Activated naive CD8-positive, alpha-beta T cell treated with anti-CD3 and anti-CD28 coated beads for 36 hours (primary cell): ENCODE results near the gene DLGAP1. TPM values are rescaled to one million over a fixed set of nuclear protein-coding genes. Genes with fewer than 3 reads are reported as not detected.
"Not testable (repeated sequence)": the region's sequence is repeated elsewhere in the genome, so short reads cannot be mapped to it uniquely, and the experiment has no call there.

Experiments used
- DNase-seq: peaks from one replicate; pipeline ENCODE4 v3.0.0; 2021
- H3K27ac Mint-ChIP-seq: one replicate; pipeline ENCODE4 v1.8.0; 2022; ENCODE audit warnings: mild to moderate bottlenecking, moderate library complexity, mixed read lengths
- H3K27me3 Mint-ChIP-seq: one replicate; pipeline ENCODE4 v1.8.0; 2022; ENCODE audit warnings: mild to moderate bottlenecking, mixed read lengths
- H3K36me3 Mint-ChIP-seq: one replicate; pipeline ENCODE4 v1.8.0; 2021; ENCODE audit warnings: mild to moderate bottlenecking, mixed read lengths
- H3K4me1 Mint-ChIP-seq: one replicate; pipeline ENCODE4 v1.8.0; 2021; ENCODE audit warnings: mixed read lengths
- H3K4me3 Mint-ChIP-seq: one replicate; pipeline ENCODE4 v1.8.0; 2022; ENCODE audit warnings: mild to moderate bottlenecking, moderate library complexity, mixed read lengths
- H3K9me3 Mint-ChIP-seq: one replicate; pipeline ENCODE4 v1.8.0; 2022; ENCODE audit warnings: mixed read lengths
- total RNA-seq, 2 experiments: library from RNA; stranded (reverse); gene quantifications; one replicate each; pipeline ENCODE4 v1.2.3, GENCODE V29; 2021

DLGAP1 gene
- total RNA-seq, 2 experiments from 2014 or later: not detected

DNA sequence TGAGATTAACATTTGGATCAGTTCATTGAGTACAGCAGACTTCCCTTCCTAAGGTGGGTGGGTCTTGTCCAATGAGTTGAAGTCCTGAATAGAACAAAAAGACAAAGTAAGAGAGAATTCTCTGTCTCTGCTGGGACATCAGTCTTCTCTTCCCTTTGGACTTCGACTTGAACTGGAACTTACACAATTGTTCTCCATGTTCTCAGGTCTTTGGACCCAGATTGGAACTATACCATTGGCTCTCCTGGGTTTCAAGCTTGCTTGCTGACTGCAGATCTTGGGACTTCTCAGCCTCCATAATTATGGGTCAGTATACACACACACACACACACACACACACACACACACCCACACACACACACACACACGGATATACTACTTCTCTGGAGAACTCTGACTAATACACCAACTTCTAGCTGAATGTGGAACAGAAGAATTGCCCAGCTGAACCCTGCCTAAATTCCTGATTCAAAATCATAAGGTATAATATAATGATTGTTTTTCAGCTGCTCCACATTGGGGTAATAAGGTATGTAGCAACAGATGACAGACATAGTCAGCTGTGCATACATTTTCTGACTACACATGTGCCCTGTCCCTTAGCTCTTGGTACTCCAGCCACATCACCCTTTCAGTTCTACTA lies 791.1 kb downstream of the DLGAP1 start:
- Mint-ChIP-seq H3K4me1 (peaks cover 23% of the 10 kb centered on the region), H3K9me3 (peaks cover 3% of the 10 kb centered on the region), H3K4me3 (no peak overlapping the region), H3K27me3 (no peaks in the 10 kb centered on the region), H3K27ac (no peak overlapping the region), H3K36me3 (peaks cover 3% of the 10 kb centered on the region)
- DNase-seq: no peak

DNA sequence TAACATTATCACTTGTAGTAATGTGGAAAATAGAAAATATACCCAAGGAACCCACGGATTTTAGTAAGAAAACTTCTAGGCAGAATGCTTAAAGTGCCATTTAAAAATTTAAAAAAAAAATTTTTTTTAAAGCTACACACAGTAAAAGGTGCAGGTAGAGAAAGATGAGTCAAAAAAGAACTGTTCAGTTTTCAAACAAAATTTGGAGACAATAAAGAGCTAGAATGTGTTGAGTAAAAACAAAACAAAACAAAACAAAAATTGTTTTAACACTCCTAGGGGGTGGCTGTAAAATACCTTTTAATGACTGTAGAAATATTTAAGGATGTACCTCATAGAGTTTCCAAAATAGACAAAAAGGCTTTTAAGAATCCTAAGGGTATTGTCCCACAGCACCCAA lies 793.1 kb downstream of the DLGAP1 start:
- H3K4me3 Mint-ChIP-seq: no peak overlapping the region
- H3K27ac Mint-ChIP-seq: no peak overlapping the region
- no peak for DNase-seq
- H3K9me3 Mint-ChIP-seq: peaks cover 3% of the 10 kb centered on the region
- H3K36me3 Mint-ChIP-seq: peaks cover 3% of the 10 kb centered on the region
- H3K27me3 Mint-ChIP-seq: no peaks in the 10 kb centered on the region
- peaks cover 23% of the 10 kb centered on the region for H3K4me1 Mint-ChIP-seq

DNA sequence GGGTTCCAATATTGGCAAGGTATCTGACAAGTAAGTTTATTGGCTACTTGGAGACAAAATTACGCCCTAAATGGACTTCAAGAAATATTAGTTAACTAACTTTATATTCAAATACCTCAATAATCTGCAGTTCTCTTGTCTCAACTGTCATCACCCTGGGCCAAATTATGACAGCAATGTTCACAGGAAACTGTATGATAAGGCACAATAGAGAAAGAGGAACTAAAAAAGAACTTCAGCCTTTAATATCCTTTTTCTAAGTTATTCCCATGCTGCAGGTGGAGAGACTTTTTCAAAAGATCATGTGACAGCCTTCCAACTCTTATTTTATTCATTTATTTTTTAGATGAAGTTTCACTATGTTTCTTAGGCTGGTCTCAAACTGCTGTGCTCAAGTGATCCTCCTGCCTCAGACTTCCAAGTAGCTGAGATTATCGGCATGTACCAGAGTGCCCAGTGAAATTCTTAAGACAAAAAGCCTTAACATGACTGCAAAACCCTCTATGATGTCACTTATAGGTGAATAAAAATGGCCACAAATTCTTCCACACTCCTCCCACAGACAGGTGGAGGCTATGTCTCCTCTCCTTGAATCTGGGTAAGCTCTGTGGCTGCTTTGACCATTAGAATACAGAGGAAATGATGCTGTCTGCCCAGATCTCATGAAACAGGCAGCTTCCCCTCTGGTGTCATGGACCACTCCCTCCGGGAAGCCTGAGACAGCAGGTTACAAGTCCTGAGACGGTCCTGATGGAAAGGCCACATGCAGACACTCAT lies 794.2 kb downstream of the DLGAP1 start:
- peaks cover 3% of the 10 kb centered on the region for H3K36me3 Mint-ChIP-seq
- no peak for DNase-seq
- H3K27ac Mint-ChIP-seq: no peak overlapping the region
- H3K9me3 Mint-ChIP-seq: peaks cover 3% of the 10 kb centered on the region
- no peaks in the 10 kb centered on the region for H3K27me3 Mint-ChIP-seq
- peaks cover 24% of the 10 kb centered on the region for H3K4me1 Mint-ChIP-seq
- no peak overlapping the region for H3K4me3 Mint-ChIP-seq

DNA sequence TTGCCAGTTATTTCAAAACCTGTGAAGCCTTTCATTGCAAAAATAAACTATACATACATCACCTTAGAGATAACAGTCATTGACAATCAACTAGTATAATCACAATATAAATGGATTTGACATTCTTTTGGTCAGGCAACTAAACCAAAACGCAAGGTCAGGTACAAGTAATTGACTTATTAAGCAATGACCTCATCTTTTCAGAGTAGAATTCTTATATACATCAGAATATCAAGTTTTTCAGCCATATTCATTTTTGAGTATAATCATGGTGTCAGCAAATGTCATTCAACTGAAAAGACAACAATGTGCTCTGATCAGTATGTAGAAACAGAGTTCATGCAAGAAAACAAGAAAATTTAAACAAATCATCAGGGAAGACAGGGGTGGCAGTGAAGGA lies 796.6 kb downstream of the DLGAP1 start:
- H3K27me3 Mint-ChIP-seq: no peaks in the 10 kb centered on the region
- H3K9me3 Mint-ChIP-seq: peaks cover 3% of the 10 kb centered on the region
- no peaks in the 10 kb centered on the region for H3K36me3 Mint-ChIP-seq
- no peak overlapping the region for H3K27ac Mint-ChIP-seq
- no peak for DNase-seq
- peaks cover 18% of the 10 kb centered on the region for H3K4me1 Mint-ChIP-seq
- no peak overlapping the region for H3K4me3 Mint-ChIP-seq

DNA sequence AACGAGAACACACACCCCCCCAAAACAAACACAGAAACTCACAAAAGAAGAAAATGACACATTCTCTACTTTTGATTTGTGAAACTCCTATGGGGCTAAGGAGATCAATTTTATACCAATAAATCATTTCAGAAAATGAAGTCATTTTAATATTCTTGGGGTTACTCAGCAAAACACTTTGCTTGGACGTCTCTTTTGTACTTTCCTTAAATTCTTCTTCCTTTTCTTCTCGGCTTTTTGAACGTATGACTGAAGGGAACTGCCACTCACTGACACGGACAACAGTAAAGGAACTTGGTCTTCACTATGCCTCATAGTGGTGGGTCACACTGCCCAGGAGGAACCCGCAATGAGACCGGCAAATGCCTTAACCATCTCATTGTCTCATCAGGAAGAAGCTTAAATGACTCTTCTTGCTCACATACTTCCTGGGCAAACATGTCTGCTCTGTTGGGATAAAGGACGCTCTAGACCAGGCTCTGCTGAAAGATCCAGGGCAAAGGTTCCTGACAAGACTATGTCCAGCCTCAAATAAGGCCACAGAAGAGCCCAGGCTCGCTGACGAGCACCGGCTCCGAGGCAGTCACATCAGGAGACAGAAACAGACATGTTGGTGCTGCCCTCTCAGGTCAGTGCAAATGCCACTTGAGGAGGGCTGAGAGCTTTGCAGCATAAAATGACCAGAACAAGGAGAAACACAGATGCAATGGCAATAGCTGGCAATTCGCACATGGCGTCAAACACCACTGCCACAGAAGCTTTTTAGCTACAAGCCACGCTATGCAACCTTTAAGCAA lies 799.7 kb downstream of the DLGAP1 start:
- no peak overlapping the region for H3K27ac Mint-ChIP-seq

DNA sequence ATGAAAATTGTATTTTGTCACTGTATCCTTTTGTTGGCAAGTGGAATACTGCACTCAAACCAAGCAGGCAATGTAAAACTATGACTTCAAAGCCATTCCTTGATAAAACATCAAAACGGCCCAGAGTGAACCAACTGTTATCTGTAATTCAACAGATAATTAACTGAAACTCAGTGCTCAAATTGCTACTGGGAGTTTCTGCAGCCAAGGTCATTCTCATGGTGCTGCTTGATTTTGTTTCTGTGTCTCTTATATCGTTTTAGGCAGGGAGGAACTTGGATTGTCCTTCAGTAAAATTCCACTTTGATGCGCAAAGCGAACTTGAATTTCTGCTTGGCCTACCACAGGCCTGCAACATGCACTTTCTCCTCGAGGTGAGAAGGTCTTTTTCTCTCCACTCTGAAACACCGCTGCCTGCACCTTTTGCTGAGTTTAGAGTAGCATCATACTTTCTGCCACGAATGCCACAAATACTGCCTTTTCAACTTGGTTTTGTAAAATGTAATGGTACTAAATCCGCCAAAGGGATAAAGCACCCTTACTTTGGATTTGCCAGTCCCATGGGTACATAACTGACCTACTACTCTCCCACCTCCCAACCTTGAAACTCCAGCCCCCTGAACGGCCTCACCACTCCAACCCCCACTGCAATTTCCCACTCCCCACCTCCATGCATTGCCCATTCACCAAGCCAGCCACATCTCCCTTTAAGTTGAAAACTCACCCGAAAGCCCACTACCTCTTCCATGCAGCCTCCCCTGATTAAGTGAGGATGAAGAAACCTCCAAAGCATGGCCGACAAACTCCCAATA lies 800.5 kb downstream of the DLGAP1 start:
- no peaks in the 10 kb centered on the region for H3K27me3 Mint-ChIP-seq
- no peak overlapping the region for H3K4me3 Mint-ChIP-seq
- peak overlapping the region; percentile 28 for H3K27ac Mint-ChIP-seq
- peaks cover 23% of the 10 kb centered on the region for H3K4me1 Mint-ChIP-seq
- DNase-seq: no peak
- H3K9me3 Mint-ChIP-seq: peaks cover 4% of the 10 kb centered on the region
- no peaks in the 10 kb centered on the region for H3K36me3 Mint-ChIP-seq

More for the DNA sequence above, 799.7 kb downstream of the DLGAP1 start:
- Mint-ChIP-seq H3K9me3 (peaks cover 4% of the 10 kb centered on the region), H3K27me3 (no peaks in the 10 kb centered on the region), H3K4me3 (no peak overlapping the region), H3K36me3 (no peaks in the 10 kb centered on the region), H3K4me1 (peaks cover 23% of the 10 kb centered on the region)
- DNase-seq: no peak

DNA sequence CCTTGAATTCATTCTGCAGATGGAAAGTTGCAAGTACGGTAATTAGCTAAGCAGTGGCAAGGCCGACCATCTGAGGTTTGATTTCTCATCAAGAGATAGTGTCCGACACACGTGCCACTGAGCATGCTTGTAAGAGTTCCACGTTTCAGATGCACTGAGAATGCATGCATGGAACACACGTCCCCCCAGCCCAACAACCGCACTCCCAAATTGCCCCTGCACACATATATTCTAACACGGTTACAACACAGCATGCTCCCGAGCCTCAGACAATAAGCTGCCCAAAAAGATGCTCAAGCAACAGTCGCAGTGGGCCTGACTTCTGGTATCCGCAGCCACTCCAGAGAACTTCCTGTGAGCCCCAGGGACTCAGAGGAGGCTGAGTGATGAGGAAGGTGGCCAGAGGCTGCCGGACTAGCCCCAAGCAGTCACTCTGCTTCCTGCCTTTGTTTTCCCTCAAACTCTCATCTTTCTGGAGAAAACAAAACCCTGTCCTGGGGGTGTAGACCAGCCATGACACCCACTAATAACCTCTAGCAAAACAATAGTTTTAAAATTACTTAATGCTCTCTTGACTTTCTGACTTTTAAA lies 801.2 kb downstream of the DLGAP1 start:
- H3K36me3 Mint-ChIP-seq: no peaks in the 10 kb centered on the region
- H3K27ac Mint-ChIP-seq: peak overlapping the region; percentile 28
- peaks cover 4% of the 10 kb centered on the region for H3K9me3 Mint-ChIP-seq
- H3K4me3 Mint-ChIP-seq: no peak overlapping the region
- DNase-seq: no peak
- peaks cover 23% of the 10 kb centered on the region for H3K4me1 Mint-ChIP-seq
- no peaks in the 10 kb centered on the region for H3K27me3 Mint-ChIP-seq

DNA sequence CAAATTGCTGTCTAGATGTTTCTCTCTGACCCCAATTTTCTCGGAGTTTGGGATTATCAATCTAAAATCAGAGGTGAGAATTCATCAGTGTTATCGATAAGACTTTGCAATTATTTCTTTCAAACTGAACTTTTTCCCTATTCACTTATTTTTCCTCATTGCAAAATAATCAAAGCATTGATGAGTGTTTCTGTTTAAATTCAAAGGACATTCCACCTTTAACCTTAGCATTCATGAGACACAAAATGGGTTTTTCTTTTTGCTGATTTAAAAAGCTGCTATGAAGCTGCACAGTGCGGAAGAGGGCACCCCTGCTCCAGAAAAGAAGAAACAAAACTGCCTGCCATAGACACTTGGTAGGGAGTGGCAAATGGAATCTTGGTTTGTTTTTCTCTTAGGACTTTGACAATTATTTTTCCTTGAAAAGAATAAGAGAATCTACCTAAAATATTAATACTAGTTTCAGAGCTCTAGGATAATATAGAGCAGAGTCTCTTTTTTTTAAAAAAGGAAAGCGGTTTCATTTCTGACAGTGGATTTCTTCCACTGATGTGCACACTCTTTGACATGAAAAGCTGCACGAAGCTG lies 801.8 kb downstream of the DLGAP1 start:
- peak overlapping the region; percentile 6 for H3K4me3 Mint-ChIP-seq
- H3K4me1 Mint-ChIP-seq: peaks cover 27% of the 10 kb centered on the region
- no peaks in the 10 kb centered on the region for H3K36me3 Mint-ChIP-seq
- no peak for DNase-seq
- peak overlapping the region; percentile 88 for H3K27ac Mint-ChIP-seq
- peaks cover 4% of the 10 kb centered on the region for H3K9me3 Mint-ChIP-seq
- H3K27me3 Mint-ChIP-seq: no peaks in the 10 kb centered on the region

DNA sequence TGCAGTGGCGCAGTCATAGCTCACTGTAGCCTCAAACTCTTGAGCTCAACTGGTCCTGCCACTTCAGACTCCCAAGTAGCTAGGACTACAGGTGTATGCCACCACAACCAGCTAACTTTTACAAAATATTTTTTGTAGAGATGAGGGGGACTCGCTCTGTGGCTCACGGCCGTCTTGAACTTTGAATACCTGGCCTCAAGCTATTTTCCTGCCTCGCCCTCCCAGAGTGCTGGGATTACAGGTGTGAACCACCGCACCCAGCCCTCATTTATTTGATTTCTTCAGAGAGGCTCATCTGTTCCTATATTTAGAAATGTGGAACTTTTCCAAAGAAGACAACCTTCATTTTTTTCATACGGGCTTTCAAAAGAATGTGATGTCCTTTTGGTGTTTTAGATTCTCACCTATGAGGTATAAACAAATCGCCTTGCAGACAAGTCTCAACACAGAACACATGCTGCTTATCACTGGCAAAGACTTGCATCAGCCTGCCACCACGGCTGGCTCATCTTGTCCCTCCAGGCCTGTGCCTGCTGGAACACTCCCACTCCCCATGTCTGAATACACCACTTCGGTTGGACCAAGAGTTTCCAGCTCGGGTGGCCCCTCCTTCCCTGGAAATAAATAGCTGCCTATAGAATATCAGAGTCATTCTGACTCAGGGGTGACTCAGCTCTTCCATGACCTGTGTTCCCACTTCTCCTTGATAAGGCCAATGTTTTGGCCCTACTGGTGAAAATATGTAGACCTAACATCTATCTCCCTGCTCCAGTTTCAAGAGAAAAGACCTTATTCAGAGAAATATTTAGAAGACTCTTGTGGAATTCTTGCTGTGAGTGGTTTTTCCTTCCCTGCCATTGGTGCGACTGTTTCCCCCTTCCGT lies 802.5 kb downstream of the DLGAP1 start:
- Mint-ChIP-seq H3K4me3 (peak overlapping the region; percentile 22), H3K9me3 (peaks cover 4% of the 10 kb centered on the region), H3K4me1 (peaks cover 27% of the 10 kb centered on the region), H3K36me3 (no peaks in the 10 kb centered on the region), H3K27ac (peak overlapping the region; percentile 88), H3K27me3 (no peaks in the 10 kb centered on the region)
- DNase-seq: peak; percentile 76

DNA sequence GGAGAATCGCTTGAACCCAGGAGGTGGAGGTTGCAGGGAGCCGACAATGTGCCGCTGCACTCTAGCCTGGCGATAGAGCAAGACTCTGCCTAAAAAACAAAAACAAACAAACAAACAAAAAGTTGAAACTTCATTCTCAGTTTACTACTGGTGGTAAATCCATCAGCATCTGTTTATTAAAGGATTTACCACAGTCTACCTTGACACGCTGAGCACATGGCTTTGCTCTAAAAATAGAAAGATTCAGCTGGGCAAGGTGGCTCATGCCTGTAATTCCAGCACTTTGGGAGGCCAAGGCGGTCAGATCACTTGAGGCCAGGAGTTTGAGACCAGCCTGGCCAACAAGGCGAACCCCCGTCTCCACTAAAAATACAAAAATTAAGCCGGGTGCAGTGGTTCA lies 803.8 kb downstream of the DLGAP1 start:
- Mint-ChIP-seq H3K4me1 (peaks cover 25% of the 10 kb centered on the region), H3K27ac (no peak overlapping the region), H3K36me3 (no peaks in the 10 kb centered on the region), H3K9me3 (peaks cover 4% of the 10 kb centered on the region), H3K27me3 (no peaks in the 10 kb centered on the region), H3K4me3 (no peak overlapping the region)
- DNase-seq: no peak

DNA sequence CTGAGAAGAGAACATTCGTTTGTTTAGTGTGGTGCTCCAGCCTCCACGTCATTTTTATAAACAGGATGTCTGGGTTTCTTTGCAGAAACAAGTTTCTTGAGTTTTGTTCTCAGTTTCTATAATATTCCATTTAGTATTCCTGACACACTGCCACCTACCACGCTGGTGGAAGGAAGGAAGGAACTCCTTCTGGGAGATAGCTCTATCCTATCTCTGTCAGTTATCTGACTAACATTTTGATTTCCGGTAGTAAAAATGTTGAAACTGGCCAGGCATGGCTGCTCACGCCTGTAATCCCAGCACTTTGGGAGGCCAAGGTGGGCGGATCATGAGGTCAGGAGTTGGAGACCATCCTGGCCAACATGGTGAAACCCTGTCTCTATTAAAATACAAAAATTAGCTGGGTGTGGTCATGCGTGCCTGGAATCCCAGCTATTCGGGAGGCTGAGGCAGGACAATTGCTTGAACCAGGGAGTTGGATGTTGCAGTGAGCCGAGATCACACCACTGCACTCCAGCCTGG lies 804.5 kb downstream of the DLGAP1 start:
- H3K27me3 Mint-ChIP-seq, H3K36me3 Mint-ChIP-seq, H3K27ac Mint-ChIP-seq, DNase-seq, H3K9me3 Mint-ChIP-seq, H3K4me3 Mint-ChIP-seq: not testable (repeated sequence)
- H3K4me1 Mint-ChIP-seq: peaks cover 26% of the 10 kb centered on the region

DNA sequence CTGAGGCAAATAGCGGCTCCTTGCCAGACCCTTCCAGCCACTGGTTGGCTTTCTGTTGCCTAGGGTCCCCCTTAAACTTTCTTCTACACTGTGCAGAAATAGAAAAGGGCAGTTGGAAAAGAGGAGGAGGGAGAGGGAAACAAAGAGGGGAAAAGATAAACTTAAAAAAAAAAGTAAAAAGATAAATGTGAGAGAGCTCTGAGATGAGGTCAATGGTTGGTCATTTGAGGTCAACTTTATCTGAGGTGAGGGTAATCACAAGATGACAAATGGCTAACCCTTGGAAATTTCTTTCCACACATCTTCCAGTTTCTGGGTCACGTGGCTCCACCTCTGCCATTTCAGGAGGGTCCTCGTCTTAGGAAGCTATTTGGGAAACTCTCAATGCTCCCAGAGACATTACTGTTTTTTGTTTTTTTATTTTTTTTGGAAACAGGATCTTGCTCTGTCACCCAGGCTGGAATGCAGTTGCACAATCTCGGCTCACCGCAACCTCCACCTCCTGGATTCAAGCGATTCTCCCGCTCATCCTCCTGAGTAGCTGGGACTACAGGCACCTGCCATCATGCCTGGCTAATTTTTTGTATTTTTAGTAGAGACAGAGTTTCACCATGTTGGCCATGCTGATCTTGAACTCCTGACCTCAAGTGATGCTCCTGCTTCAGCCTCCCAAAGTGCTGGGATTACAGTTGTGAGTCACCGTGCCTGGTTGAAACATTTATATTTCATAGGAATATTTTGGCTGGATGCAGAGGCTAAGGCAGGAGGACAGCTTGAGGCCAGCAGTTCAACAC lies 805.3 kb downstream of the DLGAP1 start:
- peaks cover 26% of the 10 kb centered on the region for H3K4me1 Mint-ChIP-seq
- H3K27me3 Mint-ChIP-seq: no peaks in the 10 kb centered on the region
- H3K4me3 Mint-ChIP-seq: no peak overlapping the region
- H3K36me3 Mint-ChIP-seq: no peaks in the 10 kb centered on the region
- no peak overlapping the region for H3K27ac Mint-ChIP-seq
- no peak for DNase-seq
- H3K9me3 Mint-ChIP-seq: peaks cover 4% of the 10 kb centered on the region
